Right hindlimb (tissue), 1 donor: ENCODE data around the gene TLR9.
"Not testable (repeated sequence)": the region's sequence is repeated elsewhere in the genome, so short reads cannot be mapped to it uniquely, and the experiment has no call there.

Experiments
- DNase-seq: peaks from one replicate; pipeline ENCODE4 v3.0.0-alpha.2; 2018

Gene TLR9

GRCh38 chr3:52225452-52226228, at the start of gene TLR9:
Gene TLR9, minus strand, starts transcription at chr3:52225645. Its CDS starts 116 bp downstream, at chr3:52225529.
- DNase-seq = no peak

- DNase-seq = not testable (repeated sequence)
These were observed 49.3 kb upstream of the TLR9 start for GRCh38 chr3:52274781-52275180.

- no peak for DNase-seq
These were observed 47.4 kb upstream of the TLR9 start for GRCh38 chr3:52272831-52273230.

GRCh38 chr3:52272172-52272571, 46.7 kb upstream of the TLR9 start:
- not testable (repeated sequence) for DNase-seq

GRCh38 chr3:52270252-52270754, 44.9 kb upstream of the TLR9 start:
- DNase-seq = no peak

- no peak for DNase-seq
These were observed 44.3 kb upstream of the TLR9 start for GRCh38 chr3:52269776-52270175.

- no peak for DNase-seq
These were observed 42.6 kb upstream of the TLR9 start for GRCh38 chr3:52268036-52268435.

- no peak for DNase-seq
These were observed 39.9 kb upstream of the TLR9 start for GRCh38 chr3:52265387-52265786.

- DNase-seq = no peak
These were observed 37.0 kb upstream of the TLR9 start for GRCh38 chr3:52262447-52262846.

GRCh38 chr3:52259448-52259847, 34.0 kb upstream of the TLR9 start:
- DNase-seq = no peak

- no peak for DNase-seq
These were observed 33.6 kb upstream of the TLR9 start for GRCh38 chr3:52259035-52259434.

- DNase-seq = no peak
These were observed 32.5 kb upstream of the TLR9 start for GRCh38 chr3:52257911-52258310.

- DNase-seq = no peak
These were observed 31.2 kb upstream of the TLR9 start for GRCh38 chr3:52256622-52257021.

- no peak for DNase-seq
These were observed 30.7 kb upstream of the TLR9 start for GRCh38 chr3:52256159-52256558.

GRCh38 chr3:52254608-52255007, 29.2 kb upstream of the TLR9 start:
- DNase-seq = no peak

- no peak for DNase-seq
These were observed 28.2 kb upstream of the TLR9 start for GRCh38 chr3:52253314-52254304.

- DNase-seq = no peak
These were observed 24.7 kb upstream of the TLR9 start for GRCh38 chr3:52250122-52250521.

- DNase-seq = no peak
These were observed 24.2 kb upstream of the TLR9 start for GRCh38 chr3:52249683-52250082.

GRCh38 chr3:52248816-52249547, 23.5 kb upstream of the TLR9 start:
- no peak for DNase-seq

GRCh38 chr3:52248165-52248541, 22.7 kb upstream of the TLR9 start:
- no peak for DNase-seq

GRCh38 chr3:52247409-52248164, 22.1 kb upstream of the TLR9 start:
- DNase-seq = no peak
